B cell (primary cell): ENCODE data around the gene PDHB. TPM values are rescaled to one million over a fixed set of nuclear protein-coding genes. Genes with fewer than 3 reads are reported as not detected.

Source experiments
- ATAC-seq: fragments of 200-7000 bp; cut with Tn5 transposase; one replicate; pipeline ENCODE4 v1.10.0; 2021; ENCODE audit warnings: low read depth, mild to moderate bottlenecking, moderate number of reproducible peaks, moderate library complexity
- CTCF ChIA-PET: fragments of 350-600 bp; sonication (Branson Sonifier 250); formaldehyde crosslinking; loops from one replicate; lab custom pipeline; 2021; ENCODE audit warnings: antibody characterized with exemption, inconsistent platforms; lab: Charles Lee
- POLR2A ChIA-PET: fragments of 350-600 bp; sonication (Branson Sonifier 250); formaldehyde crosslinking; loops from one replicate; lab custom pipeline; 2021; ENCODE audit warnings: antibody characterized with exemption; lab: Charles Lee
- DNase-seq: peaks from one replicate; pipeline ENCODE4 v3.0.0; 2013
- H2AFZ ChIP-seq: 2 replicates; pipeline ENCODE4 v1.6.1; 2012; ENCODE audit warnings: mild to moderate bottlenecking, low read depth, low read length; ENCODE audit not compliant: insufficient read depth, poor library complexity, severe bottlenecking
- H3K27ac ChIP-seq, 2 donors: 1 replicate in 1 of 2; 2 replicates in 1 of 2; pipeline ENCODE4 v1.5.1; 2012 to 2013; ENCODE audit warnings: low read length in 2 of 2, mild to moderate bottlenecking in 2 of 2, moderate library complexity in 1 of 2
- H3K27me3 ChIP-seq, 4 experiments: fragments of 200-600 bp in 1 of 4; sonication (generic) in 1 of 4; replicated peaks in 1 of 4; 1 replicate in 2 of 4; 2 replicates in 2 of 4; pipeline versions ENCODE4 v1.6.1 to v1.7.0; 2013 to 2016; ENCODE audit warnings: low read length in 3 of 4, mild to moderate bottlenecking in 2 of 4, mixed read lengths in 1 of 4, moderate library complexity in 1 of 4; ENCODE audit not compliant: insufficient read depth in 4 of 4, control insufficient read depth in 3 of 4; ENCODE audit errors: control extremely low read depth in 1 of 4
- H3K36me3 ChIP-seq, 2 experiments: replicated peaks in 1 of 2; 1 replicate in 1 of 2; 2 replicates in 1 of 2; pipeline versions ENCODE4 v1.6.1 to v1.7.1; 2013; ENCODE audit warnings: low read length in 1 of 2; ENCODE audit not compliant: insufficient read depth in 2 of 2, control insufficient read depth in 1 of 2; ENCODE audit errors: control extremely low read depth in 1 of 2, extremely low read depth in 1 of 2
- H3K4me1 ChIP-seq, 2 donors: fragments of 200-600 bp in 1 of 2; sonication (generic) in 1 of 2; 1 replicate in 1 of 2; 2 replicates in 1 of 2; pipeline versions ENCODE4 v1.5.1 to v1.6.1; 2013 to 2017; ENCODE audit warnings: low read length in 2 of 2; ENCODE audit not compliant: control insufficient read depth in 2 of 2, insufficient read depth in 2 of 2
- H3K4me2 ChIP-seq: replicated peaks from 2 replicates; pipeline ENCODE3; 2012; ENCODE audit warnings: mild to moderate bottlenecking, low read depth, low read length; ENCODE audit not compliant: poor library complexity, severe bottlenecking
- H3K4me3 ChIP-seq, 5 experiments: fragments of 200-600 bp in 1 of 5; sonication (generic) in 1 of 5; 1 replicate in 3 of 5; 2 replicates in 2 of 5; pipeline versions ENCODE4 v1.5.1 to v1.7.0; 2011 to 2016; ENCODE audit warnings: low read length in 4 of 5, mild to moderate bottlenecking in 4 of 5, low read depth in 2 of 5, control low read depth in 1 of 5, moderate library complexity in 1 of 5; ENCODE audit not compliant: insufficient read depth in 1 of 5; ENCODE audit errors: control extremely low read depth in 1 of 5, extremely low read depth in 1 of 5
- H3K79me2 ChIP-seq: fragments of 200-600 bp; sonication (generic); one replicate; pipeline ENCODE4 v1.6.0; 2016; ENCODE audit warnings: low read length; ENCODE audit not compliant: control insufficient read depth, insufficient read depth
- H3K9ac ChIP-seq: fragments of 200-600 bp; sonication (generic); 2 replicates; pipeline ENCODE4 v1.6.1; 2017; ENCODE audit warnings: mild to moderate bottlenecking, low read length, moderate library complexity
- H3K9me3 ChIP-seq, 3 donors: one replicate each; pipeline versions ENCODE4 v1.6.1 to v1.7.1; 2013; ENCODE audit warnings: low read length in 2 of 3; ENCODE audit not compliant: control insufficient read depth in 2 of 3, insufficient read depth in 1 of 3; ENCODE audit errors: control extremely low read depth in 1 of 3
- H4K20me1 ChIP-seq: 2 replicates; pipeline ENCODE4 v1.6.0; 2012; ENCODE audit warnings: mild to moderate bottlenecking, low read length; ENCODE audit not compliant: insufficient read depth, control insufficient read depth, poor library complexity, severe bottlenecking
- H3K27ac Mint-ChIP-seq: one replicate; pipeline ENCODE4 v1.8.0; 2021; ENCODE audit warnings: mixed read lengths
- H3K27me3 Mint-ChIP-seq: one replicate; pipeline ENCODE4 v1.8.0; 2021; ENCODE audit warnings: mixed read lengths
- H3K4me1 Mint-ChIP-seq: one replicate; pipeline ENCODE4 v1.8.0; 2021; ENCODE audit warnings: mixed read lengths
- H3K4me3 Mint-ChIP-seq: one replicate; pipeline ENCODE4 v1.8.0; 2021; ENCODE audit warnings: mixed read lengths
- H3K9me3 Mint-ChIP-seq: one replicate; pipeline ENCODE4 v1.8.0; 2022; ENCODE audit warnings: mixed read lengths; ENCODE audit not compliant: insufficient read depth
- CTCF ChIP-seq: fragments of 200-600 bp; IDR thresholded peaks from one replicate; pipeline ENCODE4 v1.8.0; 2022; ENCODE audit warnings: antibody characterized with exemption, mild to moderate bottlenecking
- EZH2 ChIP-seq: IDR thresholded peaks from 2 replicates; pipeline ENCODE4 v1.6.1; 2012; ENCODE audit warnings: borderline replicate concordance, low read depth, mild to moderate bottlenecking, moderate library complexity, low read length; ENCODE audit not compliant: insufficient read depth, poor library complexity, severe bottlenecking
- WGBS: methylation state at CpG from one replicate; pipeline ENCODE4 v1.1.5; 2013; ENCODE audit warnings: missing lambda C conversion rate; ENCODE audit not compliant: insufficient coverage; 5-methylcytosine and 5-hydroxymethylcytosine counted together
- intact Hi-C: fragments of 100-400 bp; cut with micrococcal nuclease; formaldehyde crosslinking; loops from one replicate; pipeline ENCODE4 v1.10.0; 2022
- polyA minus RNA-seq: library from RNA; depleted of rRNA, polyadenylated mRNA; stranded (reverse); fragments of >200 nt; gene quantifications from 2 replicates; pipeline ENCODE4 v1.2.3, GENCODE V29; 2012
- polyA plus RNA-seq: library from polyadenylated mRNA; depleted of rRNA; stranded (reverse); fragments of >200 nt; gene quantifications from 2 replicates; pipeline ENCODE4 v1.2.3, GENCODE V29; 2012
- total RNA-seq, 2 donors: library from RNA; stranded (reverse); fragments of 120-200 nt in 1 of 2; gene quantifications; 1 replicate in 1 of 2; 2 replicates in 1 of 2; pipeline versions ENCODE4 v1.2.3 to v1.2.4, GENCODE V29; 2013 to 2022

The PDHB gene
- total RNA-seq (59.0 and 67.2 TPM in 2 replicates), polyA plus RNA-seq (20.5 and 21.7 TPM in 2 replicates), polyA minus RNA-seq (23.0 and 30.3 TPM in 2 replicates)
- total RNA-seq (2013) = 73.3 TPM

GRCh38 chr3:58433400-58434167 lies at the start of gene PDHB:
Gene PDHB, minus strand, starts transcription at chr3:58433832. Its CDS starts 23 bp downstream, at chr3:58433809.
- H3K4me3 Mint-ChIP-seq = peak within 1 kb of the TSS; percentile 97
- DNase-seq = peak; percentile 93
- H3K9me3 Mint-ChIP-seq = no peaks in the 10 kb centered on the region
- intact Hi-C loops = loop anchor here (1.0 to 5.0 kb wide), 7 partner anchors 15 to 196 kb away; partner anchors contain the start of genes ABHD6, HTD2, KCTD6 and RPP14
- H3K9ac ChIP-seq = peak within 1 kb of the TSS; percentile 95
- ChIA-PET POLR2A (interaction anchor here (0.8 to 1.6 kb wide), 4 partner anchors 41 to 127 kb away, joined by 3 to 5 read pairs (median 4); partner anchors contain the start of genes HTD2, KCTD6 and RPP14), CTCF (interaction anchor here (0.6 to 4.2 kb wide), 6 partner anchors 9 to 126 kb away, joined by 3 to 18 read pairs (median 4); partner anchors contain the start of genes HTD2 and RPP14)
- under 1% methylated on average over 67 of the region's 67 CpGs for WGBS
- H3K27me3 Mint-ChIP-seq = no peaks in the 10 kb centered on the region
- peaks cover 8% of the 10 kb centered on the region for H4K20me1 ChIP-seq
- peak within 1 kb of the TSS; percentile 98 for H3K27ac Mint-ChIP-seq
- H3K4me1 Mint-ChIP-seq = peaks cover 25% of the 10 kb centered on the region
- H3K79me2 ChIP-seq = peaks cover 27% of the 10 kb centered on the region
- H2AFZ ChIP-seq = peak within 1 kb of the TSS; percentile 99
- H3K4me3 ChIP-seq = peak within 1 kb of the TSS; percentile 75 to 93 (median 91)
- H3K27me3 ChIP-seq = no peaks in the 10 kb centered on the region
- TF ChIP-seq EZH2 (no peak), CTCF (no peak)
- H3K9me3 ChIP-seq = no peaks in the 10 kb centered on the region
- peaks cover 9 to 22% of the 10 kb centered on the region in 2 donors for H3K4me1 ChIP-seq
- H3K36me3 ChIP-seq = peaks cover 0 to 36% of the 10 kb centered on the region in 2 experiments
- peak; percentile 94 for ATAC-seq
- peak within 1 kb of the TSS; percentile 82 to 87 for H3K27ac ChIP-seq
- peak within 1 kb of the TSS; percentile 84 for H3K4me2 ChIP-seq
